Esophagus muscularis mucosa (tissue), 4 donors: ENCODE measurements around the gene TDRD15. TPM values are rescaled to one million over a fixed set of nuclear protein-coding genes. Genes with fewer than 3 reads are reported as not detected.
"Not testable (repeated sequence)": the region's sequence is repeated elsewhere in the genome, so short reads cannot be mapped to it uniquely, and the experiment has no call there.

Source experiments
- DNase-seq: peaks from one replicate; pipeline ENCODE4 v3.0.0-alpha.2; 2017; ENCODE audit errors: extremely low spot score
- H3K27ac ChIP-seq, 4 donors: fragments of 200-600 bp; sonication (generic); replicated peaks in 1 of 4; 1 replicate in 3 of 4; 2 replicates in 1 of 4; pipeline ENCODE4 v1.5.1; 2016 to 2019; ENCODE audit warnings: mild to moderate bottlenecking in 1 of 4
- H3K27me3 ChIP-seq, 4 donors: fragments of 200-600 bp; sonication (generic); one replicate each; pipeline versions ENCODE4 v1.5.1 to v1.6.0; 2016 to 2019
- H3K36me3 ChIP-seq, 4 donors: fragments of 200-600 bp; sonication (generic); one replicate each; pipeline ENCODE4 v1.5.1; 2016 to 2019
- H3K4me1 ChIP-seq, 4 donors: fragments of 200-600 bp; sonication (generic); one replicate each; pipeline ENCODE4 v1.5.1; 2016 to 2019
- H3K4me3 ChIP-seq, 4 donors: fragments of 200-600 bp; sonication (generic); 1 replicate in 2 of 4; 2 replicates in 2 of 4; pipeline ENCODE4 v1.5.1; 2016 to 2019; ENCODE audit warnings: mild to moderate bottlenecking in 4 of 4, moderate library complexity in 1 of 4
- H3K9me3 ChIP-seq, 4 donors: fragments of 200-600 bp; sonication (generic); 1 replicate in 3 of 4; 2 replicates in 1 of 4; pipeline ENCODE4 v1.5.1; 2016 to 2019
- CTCF ChIP-seq, 3 experiments: fragments of 200-600 bp in 2 of 3; fragments of 450-650 bp in 1 of 3; sonication (generic) in 2 of 3; IDR thresholded peaks; one replicate each; pipeline ENCODE4 v1.5.1; 2017 to 2019; ENCODE audit warnings: antibody characterized with exemption in 3 of 3, mild to moderate bottlenecking in 2 of 3, moderate library complexity in 1 of 3
- EP300 ChIP-seq: sonication (generic); formaldehyde crosslinking; IDR thresholded peaks from one replicate; pipeline ENCODE4 v1.6.1; 2017; ENCODE audit warnings: antibody characterized with exemption
- POLR2A ChIP-seq: fragments of 450-650 bp; IDR thresholded peaks from one replicate; pipeline ENCODE4 v1.6.1; 2017; ENCODE audit warnings: antibody characterized with exemption, moderate library complexity, mild to moderate bottlenecking, low read depth
- POLR2AphosphoS5 ChIP-seq, 2 donors: sonication (generic); formaldehyde crosslinking; IDR thresholded peaks; one replicate each; pipeline ENCODE4 v1.6.1; 2017; ENCODE audit warnings: antibody characterized with exemption in 2 of 2
- WGBS: methylation state at CpG from one replicate; pipeline ENCODE4 v1.1.5; 2018; 5-methylcytosine and 5-hydroxymethylcytosine counted together
- intact Hi-C: fragments of 100-400 bp; cut with DNase I; formaldehyde crosslinking; loops from one replicate; pipeline ENCODE4 v1.15.1; 2023
- total RNA-seq, 4 donors: library from RNA; depleted of rRNA; stranded (reverse); fragments of >200 nt; gene quantifications; one replicate each; pipeline versions ENCODE4 v1.1.0 to v1.2.1, GENCODE V29; 2016

Gene TDRD15
- total RNA-seq, 4 donors from 2014 or later = 0.63 TPM; not detected in 3

DNA sequence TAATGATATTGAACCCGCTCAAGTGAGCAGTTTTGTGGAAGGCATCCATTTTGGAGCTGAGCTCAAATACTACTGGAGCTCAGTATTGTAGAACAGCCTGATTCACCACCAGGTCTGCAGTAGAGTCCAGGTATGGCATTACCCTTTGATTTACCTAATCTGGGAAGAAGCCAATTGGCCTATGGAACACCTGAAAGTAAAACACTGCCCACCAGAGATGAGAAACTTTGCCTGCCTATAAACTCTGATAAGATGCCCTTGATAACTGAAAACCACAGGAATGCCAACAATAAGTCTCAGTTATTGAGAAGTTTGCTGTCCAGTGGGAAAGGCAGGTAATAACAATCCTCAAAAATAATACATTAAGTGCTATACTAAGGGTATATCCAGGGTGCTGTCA is 25.5 kb upstream of the TDRD15 start:
- Histone ChIP-seq H3K4me1 (peaks cover 0 to 10% (median 5%) of the 10 kb centered on the region in 4 donors), H3K9me3 (no peaks in the 10 kb centered on the region), H3K27me3 (no peaks in the 10 kb centered on the region), H3K27ac (no peak overlapping the region), H3K36me3 (no peaks in the 10 kb centered on the region), H3K4me3 (no peak overlapping the region)
- no peak for DNase-seq
- intact Hi-C loops = no loop called here
- TF ChIP-seq POLR2A = no peak
- TF ChIP-seq EP300 = no peak
- no peak for TF ChIP-seq POLR2AphosphoS5 (IDR thresholded peaks at IDR 0.05)
- TF ChIP-seq CTCF (IDR thresholded peaks at IDR 0.05) = no peak
- 88% methylated on average over 1 of the region's 1 CpG for WGBS

- Histone ChIP-seq H3K9me3 (no peaks in the 10 kb centered on the region), H3K4me3 (no peak overlapping the region), H3K27ac (no peak overlapping the region), H3K36me3 (no peaks in the 10 kb centered on the region), H3K4me1 (peaks cover 0 to 10% (median 5%) of the 10 kb centered on the region in 4 donors), H3K27me3 (no peaks in the 10 kb centered on the region)
- DNase-seq = no peak
- intact Hi-C loops = no loop called here
- WGBS = 62% methylated on average over 5 of the region's 5 CpGs
- no peak for TF ChIP-seq POLR2AphosphoS5 (IDR thresholded peaks at IDR 0.05)
- no peak for TF ChIP-seq EP300
- TF ChIP-seq CTCF (IDR thresholded peaks at IDR 0.05) = no peak
- no peak for TF ChIP-seq POLR2A
Measured at GRCh38 chr2:21099281-21099907, 24.4 kb upstream of the TDRD15 start.

DNA sequence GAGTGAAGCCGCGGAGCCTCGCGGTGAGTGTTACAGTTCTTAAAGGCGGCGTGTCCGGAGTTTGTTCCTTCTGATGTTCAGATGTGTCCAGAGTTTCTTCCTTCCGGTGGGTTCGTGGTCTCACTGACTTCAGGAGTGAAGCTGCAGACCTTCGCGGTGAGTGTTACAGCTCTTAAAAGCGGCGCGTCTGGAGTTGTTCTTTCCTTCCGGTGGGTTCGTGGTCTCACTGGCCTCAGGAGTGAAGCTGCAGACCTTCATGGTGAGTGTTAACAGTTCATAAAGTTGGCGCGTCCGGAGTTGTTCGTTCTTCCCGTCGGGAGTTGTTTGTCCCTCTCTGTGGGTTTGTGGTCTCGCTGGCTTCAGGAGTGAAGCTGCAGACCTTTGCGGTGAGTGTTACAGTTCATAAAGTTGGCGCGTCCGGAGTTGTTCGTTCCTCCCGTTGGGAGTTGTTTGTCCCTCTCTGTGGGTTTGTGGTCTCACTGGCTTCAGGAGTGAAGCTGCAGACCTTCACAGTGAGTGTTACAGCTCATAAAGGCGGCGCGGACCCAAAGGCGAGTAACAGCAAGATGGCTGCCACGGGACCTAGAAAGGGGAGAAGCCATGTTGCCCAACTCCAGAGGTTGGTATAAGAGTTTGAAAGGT is 22.1 kb upstream of the TDRD15 start:
- H3K27ac ChIP-seq, H3K9me3 ChIP-seq, H3K4me3 ChIP-seq, intact Hi-C loops, H3K27me3 ChIP-seq, H3K4me1 ChIP-seq, H3K36me3 ChIP-seq, DNase-seq: not testable (repeated sequence)
- 93% methylated on average over 34 of the region's 34 CpGs for WGBS

GRCh38 chr2:21102356-21102755 is 21.4 kb upstream of the TDRD15 start:
- Histone ChIP-seq H3K4me3 (no peak overlapping the region), H3K27ac (no peak overlapping the region), H3K36me3 (no peaks in the 10 kb centered on the region), H3K9me3 (no peaks in the 10 kb centered on the region), H3K4me1 (peaks cover 0 to 10% (median 5%) of the 10 kb centered on the region in 4 donors), H3K27me3 (no peaks in the 10 kb centered on the region)
- TF ChIP-seq POLR2A = no peak
- TF ChIP-seq EP300 = no peak
- TF ChIP-seq CTCF (IDR thresholded peaks at IDR 0.05) = no peak
- TF ChIP-seq POLR2AphosphoS5 (IDR thresholded peaks at IDR 0.05) = no peak
- WGBS = 75% methylated on average over 12 of the region's 12 CpGs
- DNase-seq = no peak
- intact Hi-C loops = no loop called here

DNA sequence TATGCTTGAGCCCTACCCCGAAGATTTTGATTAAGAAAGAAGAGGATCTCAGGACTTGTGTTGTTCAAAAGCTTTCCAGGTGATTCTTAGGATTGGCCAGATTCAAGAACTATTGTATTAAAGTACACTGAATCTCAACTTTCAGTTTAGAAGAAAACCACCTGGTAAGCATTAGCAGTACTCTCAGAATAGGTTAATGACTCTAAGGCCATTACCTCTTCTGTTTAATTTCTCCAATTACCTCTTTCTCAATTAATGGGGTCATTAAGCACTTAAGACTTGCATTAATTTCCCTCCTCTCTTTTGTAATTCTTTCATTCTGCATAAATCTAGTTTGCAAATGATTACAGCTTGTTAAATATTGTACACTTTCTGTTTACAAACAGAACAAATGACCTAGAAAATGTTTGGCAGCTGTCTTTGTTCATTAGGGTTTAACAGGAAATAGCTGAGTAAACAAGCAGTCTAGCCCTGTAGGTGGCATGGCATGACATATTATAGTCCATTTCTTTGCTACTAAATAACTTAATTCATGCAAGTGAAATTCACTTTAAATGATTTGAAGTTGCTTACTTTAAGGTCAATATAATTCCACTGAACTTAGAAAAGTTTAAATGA is 20.4 kb upstream of the TDRD15 start:
- H3K4me1 ChIP-seq = peaks cover 0 to 10% (median 5%) of the 10 kb centered on the region in 4 donors

More for the DNA sequence above, 20.4 kb upstream of the TDRD15 start:
- Histone ChIP-seq H3K9me3 (no peaks in the 10 kb centered on the region), H3K27me3 (no peaks in the 10 kb centered on the region), H3K36me3 (no peaks in the 10 kb centered on the region), H3K27ac (no peak overlapping the region), H3K4me3 (no peak overlapping the region)
- TF ChIP-seq CTCF (IDR thresholded peaks at IDR 0.05) = no peak
- no peak for TF ChIP-seq EP300
- TF ChIP-seq POLR2AphosphoS5 (IDR thresholded peaks at IDR 0.05) = no peak
- TF ChIP-seq POLR2A = no peak
- intact Hi-C loops = no loop called here
- DNase-seq = no peak
- 55% methylated on average over 1 of the region's 1 CpG for WGBS
